SJSA1 (cell line): ENCODE data around the gene EDAR. TPM values are rescaled to one million over a fixed set of nuclear protein-coding genes. Genes with fewer than 3 reads are reported as not detected.

Experiments used
- DNase-seq, 2 experiments: peaks; one replicate each; pipeline ENCODE4 v3.0.0-alpha.2; 2015 to 2020; ENCODE audit warnings: low spot score in 2 of 2, low read depth in 1 of 2
- H3K27ac ChIP-seq: fragments of 250-450 bp; sonication (Bioruptor Pico); 2 replicates; pipeline ENCODE4 v1.5.1; 2020; ENCODE audit warnings: mild to moderate bottlenecking, moderate library complexity
- H3K27me3 ChIP-seq: fragments of 250-450 bp; sonication (Bioruptor Pico); replicated peaks from 2 replicates; pipeline ENCODE4 v1.5.1; 2020; ENCODE audit warnings: mild to moderate bottlenecking, moderate library complexity
- H3K36me3 ChIP-seq: fragments of 250-450 bp; sonication (Bioruptor Pico); 2 replicates; pipeline ENCODE4 v1.5.1; 2020; ENCODE audit warnings: mild to moderate bottlenecking
- H3K4me1 ChIP-seq: fragments of 250-450 bp; sonication (Bioruptor Pico); replicated peaks from 2 replicates; pipeline ENCODE4 v1.6.1; 2021; ENCODE audit warnings: mild to moderate bottlenecking
- H3K4me3 ChIP-seq: fragments of 250-450 bp; sonication (Bioruptor Pico); 2 replicates; pipeline ENCODE4 v1.5.1; 2020; ENCODE audit warnings: mild to moderate bottlenecking
- H3K9me3 ChIP-seq: fragments of 250-450 bp; sonication (Bioruptor Pico); replicated peaks from 2 replicates; pipeline ENCODE4 v1.5.1; 2020; ENCODE audit warnings: mild to moderate bottlenecking
- total RNA-seq: library from RNA; depleted of rRNA; stranded (reverse); fragments of >200 nt; shearing (Covaris generic); gene quantifications from 2 replicates; pipeline ENCODE4 v1.2.3, GENCODE V29; 2014

The EDAR gene
- total RNA-seq, 1 experiment from 2014 or later: not detected

GRCh38 chr2:108907822-108908712 is 81.0 kb downstream of the EDAR start:
- no peak for DNase-seq
- Histone ChIP-seq H3K27ac (no peak overlapping the region), H3K4me3 (no peak overlapping the region), H3K4me1 (no peaks in the 10 kb centered on the region), H3K36me3 (no peaks in the 10 kb centered on the region), H3K27me3 (peaks cover 7% of the 10 kb centered on the region; the same call in 1 of the 2 replicates), H3K9me3 (no peaks in the 10 kb centered on the region)

DNA sequence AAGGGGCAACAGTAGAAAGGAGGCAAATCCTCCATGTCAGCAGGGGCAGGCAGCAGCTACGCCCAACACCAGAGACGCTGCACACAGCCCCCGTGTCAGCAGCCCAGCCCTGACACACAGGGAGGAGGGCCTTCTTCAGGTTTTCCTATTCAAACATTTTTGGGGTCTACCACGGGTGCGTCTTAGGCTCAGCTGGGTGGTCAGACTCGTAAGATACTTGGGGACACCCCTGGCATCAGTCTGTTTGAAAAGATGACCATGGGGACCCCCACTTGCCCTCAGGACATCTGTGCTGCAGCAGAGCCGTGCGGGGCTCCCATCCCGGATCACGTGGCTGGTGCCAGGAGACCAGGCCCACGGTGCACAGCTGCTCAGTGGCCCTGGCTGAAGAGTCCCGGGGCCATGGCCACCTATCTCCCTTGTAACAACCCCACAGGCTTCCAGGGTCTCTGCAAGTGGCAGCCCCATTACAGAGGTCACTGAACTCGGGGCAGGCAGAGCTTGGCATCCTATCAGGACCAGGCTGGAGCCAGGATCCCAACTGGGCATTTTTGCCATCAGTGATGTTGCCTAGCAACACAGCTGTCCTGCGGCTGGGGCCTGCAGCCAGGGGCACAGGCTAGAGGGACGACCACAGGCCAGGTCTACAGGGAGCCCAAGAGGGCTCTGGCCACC is 82.5 kb downstream of the EDAR start:
- Histone ChIP-seq H3K36me3 (no peaks in the 10 kb centered on the region), H3K4me1 (no peaks in the 10 kb centered on the region), H3K4me3 (no peak overlapping the region), H3K9me3 (no peaks in the 10 kb centered on the region), H3K27ac (no peak overlapping the region), H3K27me3 (peaks cover 15% of the 10 kb centered on the region)
- DNase-seq: no peak

DNA sequence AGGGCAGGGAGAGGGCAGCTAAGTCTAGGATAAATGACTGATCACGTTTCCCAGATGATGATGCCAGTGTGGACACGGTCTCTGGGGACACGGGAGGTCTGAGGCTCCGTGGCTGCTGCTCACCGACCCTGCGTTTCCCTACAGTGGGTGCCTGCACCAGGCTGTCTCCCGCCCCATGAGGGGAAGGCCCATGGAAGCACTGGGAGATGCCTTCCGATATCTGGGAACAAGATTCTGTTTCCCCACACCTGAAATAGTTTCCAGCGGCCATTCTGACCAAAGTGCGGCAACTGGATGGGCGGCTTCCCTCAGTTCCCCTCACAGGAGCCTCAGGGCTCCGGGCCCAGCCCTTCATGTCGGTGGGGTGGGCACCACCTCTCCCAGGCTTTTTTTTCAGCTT is 83.1 kb downstream of the EDAR start:
- no peak for DNase-seq
- H3K4me1 ChIP-seq: no peaks in the 10 kb centered on the region
- peaks cover 15% of the 10 kb centered on the region for H3K27me3 ChIP-seq

GRCh38 chr2:108905176-108905575 is 83.8 kb downstream of the EDAR start:
- no peaks in the 10 kb centered on the region for H3K9me3 ChIP-seq
- no peak for DNase-seq
- H3K27me3 ChIP-seq: peaks cover 15% of the 10 kb centered on the region
- H3K4me1 ChIP-seq: no peaks in the 10 kb centered on the region
- H3K36me3 ChIP-seq: no peaks in the 10 kb centered on the region
- H3K27ac ChIP-seq: no peak overlapping the region
- H3K4me3 ChIP-seq: no peak overlapping the region

More for the DNA sequence above, 83.1 kb downstream of the EDAR start:
- no peaks in the 10 kb centered on the region for H3K36me3 ChIP-seq
- H3K27ac ChIP-seq: no peak overlapping the region
- H3K4me3 ChIP-seq: no peak overlapping the region
- H3K9me3 ChIP-seq: no peaks in the 10 kb centered on the region

DNA sequence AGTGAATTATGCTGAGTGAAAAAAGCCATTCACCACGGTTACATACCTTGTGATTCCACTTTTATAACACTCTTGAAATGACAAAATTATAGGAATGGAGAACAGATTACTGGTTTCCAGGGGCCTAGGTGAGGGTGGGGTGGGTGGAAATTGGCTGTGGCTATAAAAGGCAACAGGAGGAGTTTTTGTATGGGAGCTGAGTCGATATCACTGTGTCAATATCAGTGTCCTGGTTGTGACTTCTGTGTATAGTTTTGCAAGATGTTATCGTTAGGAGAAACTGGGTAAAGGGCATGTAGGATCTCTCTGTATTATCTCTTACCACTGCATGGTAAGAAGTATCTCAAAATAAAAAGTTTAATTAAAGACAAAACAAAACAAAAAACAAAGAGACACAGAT is 84.3 kb downstream of the EDAR start:
- H3K4me3 ChIP-seq: no peak overlapping the region
- DNase-seq: no peak
- H3K36me3 ChIP-seq: no peaks in the 10 kb centered on the region
- no peak overlapping the region for H3K27ac ChIP-seq
- no peaks in the 10 kb centered on the region for H3K4me1 ChIP-seq
- no peaks in the 10 kb centered on the region for H3K9me3 ChIP-seq
- H3K27me3 ChIP-seq: peaks cover 15% of the 10 kb centered on the region

DNA sequence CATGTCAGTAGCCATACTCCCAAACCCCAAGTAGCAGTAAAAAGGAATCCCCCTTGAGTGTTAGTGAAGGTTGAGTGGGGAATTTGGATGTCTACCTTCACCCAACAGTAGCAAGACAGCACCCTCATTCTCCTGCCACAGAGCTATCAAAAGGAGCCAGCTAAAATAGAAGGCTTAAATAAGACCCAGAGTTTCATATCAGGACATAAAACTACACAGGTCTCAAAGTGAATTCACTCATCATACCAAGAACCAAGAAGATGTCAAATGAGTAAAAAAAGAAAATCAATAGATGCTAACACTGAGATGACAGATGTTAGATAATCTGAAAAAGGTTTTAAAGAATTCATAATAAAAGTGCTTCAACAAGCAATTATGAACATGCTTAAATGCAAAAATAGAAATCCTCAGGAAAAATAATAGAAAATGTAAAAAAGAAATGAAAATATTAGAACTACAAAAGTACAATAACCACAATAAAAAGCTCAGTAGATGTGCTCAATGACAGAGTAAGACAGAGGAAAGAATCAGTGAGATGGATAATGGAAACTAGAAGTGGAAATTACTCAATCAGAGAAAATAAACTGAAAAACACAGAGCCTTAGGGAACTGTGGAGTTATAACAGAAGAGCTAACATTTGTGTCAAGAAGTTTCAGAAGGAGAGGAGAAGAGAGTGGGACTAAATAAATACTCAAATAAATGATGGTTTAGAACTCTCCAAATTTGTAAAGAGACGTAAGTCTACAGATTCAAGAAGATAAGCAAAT is 90.5 kb downstream of the EDAR start:
- peaks cover 9% of the 10 kb centered on the region; the same call in 1 of the 2 replicates for H3K27me3 ChIP-seq
- H3K4me3 ChIP-seq: no peak overlapping the region
- H3K9me3 ChIP-seq: no peaks in the 10 kb centered on the region
- no peak overlapping the region for H3K27ac ChIP-seq
- H3K36me3 ChIP-seq: no peaks in the 10 kb centered on the region
- DNase-seq: no peak
- H3K4me1 ChIP-seq: no peaks in the 10 kb centered on the region

DNA sequence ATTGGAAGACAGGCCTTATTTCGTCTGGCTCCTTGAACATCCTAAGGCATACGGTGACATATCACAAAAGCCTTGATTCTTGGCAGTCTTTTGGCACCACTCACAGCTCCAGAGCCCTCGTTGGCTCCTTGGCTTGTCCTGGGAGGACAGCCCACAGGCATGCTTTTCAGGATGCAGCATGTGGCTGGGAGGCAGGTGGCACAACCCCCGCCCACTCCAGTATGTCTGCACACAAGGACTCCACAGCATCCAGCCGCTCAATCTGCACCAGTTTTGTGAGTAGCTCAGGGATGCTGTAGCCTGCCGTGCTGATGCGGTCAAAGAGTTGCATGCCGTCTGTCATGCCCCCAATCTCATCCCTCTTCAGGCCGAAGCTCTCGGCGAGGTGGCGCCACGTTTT is 92.3 kb downstream of the EDAR start:
- Histone ChIP-seq H3K36me3 (no peaks in the 10 kb centered on the region), H3K9me3 (no peaks in the 10 kb centered on the region), H3K4me3 (no peak overlapping the region), H3K4me1 (no peaks in the 10 kb centered on the region), H3K27ac (no peak overlapping the region), H3K27me3 (no peaks in the 10 kb centered on the region)
- no peak for DNase-seq

GRCh38 chr2:108895188-108895587 is 93.8 kb downstream of the EDAR start:
- Histone ChIP-seq H3K4me1 (no peaks in the 10 kb centered on the region), H3K36me3 (no peaks in the 10 kb centered on the region), H3K4me3 (no peak overlapping the region), H3K27me3 (no peaks in the 10 kb centered on the region), H3K27ac (no peak overlapping the region), H3K9me3 (0 out of 2 replicates have a peak, but pooled peaks cover 2% of the 10 kb centered on the region)
- no peak for DNase-seq

DNA sequence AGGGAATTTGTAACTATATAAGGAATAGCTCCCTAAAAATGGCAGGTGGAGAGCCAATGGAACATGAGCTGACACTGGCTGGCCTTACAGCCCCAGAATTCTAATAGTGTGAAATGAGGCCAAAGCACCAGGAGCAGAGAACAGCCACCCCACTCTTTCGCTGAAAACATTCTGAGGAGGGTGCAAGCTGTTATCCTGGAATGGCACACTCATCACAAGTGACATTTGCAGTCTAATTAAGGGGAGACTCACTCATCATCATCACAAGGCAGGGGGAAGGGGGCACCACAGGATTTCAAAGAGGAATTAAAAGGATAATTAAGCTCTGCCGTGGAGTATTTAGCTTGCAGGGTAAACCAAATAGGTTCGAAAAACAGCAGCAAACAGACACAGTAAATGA is 94.3 kb downstream of the EDAR start:
- no peak overlapping the region for H3K27ac ChIP-seq
- H3K4me1 ChIP-seq: no peaks in the 10 kb centered on the region
- H3K9me3 ChIP-seq: 0 out of 2 replicates have a peak, but pooled peaks cover 3% of the 10 kb centered on the region
- no peak overlapping the region for H3K4me3 ChIP-seq
- H3K27me3 ChIP-seq: no peaks in the 10 kb centered on the region
- no peaks in the 10 kb centered on the region for H3K36me3 ChIP-seq
- DNase-seq: no peak

GRCh38 chr2:108893277-108893676 is 95.7 kb downstream of the EDAR start:
- Histone ChIP-seq H3K4me3 (no peak overlapping the region), H3K4me1 (no peaks in the 10 kb centered on the region), H3K27ac (no peak overlapping the region), H3K27me3 (no peaks in the 10 kb centered on the region), H3K36me3 (no peaks in the 10 kb centered on the region), H3K9me3 (0 out of 2 replicates have a peak, but pooled peaks cover 3% of the 10 kb centered on the region)
- no peak for DNase-seq

- Histone ChIP-seq H3K9me3 (peaks cover 5% of the 10 kb centered on the region; the same call in 1 of the 2 replicates), H3K27me3 (no peaks in the 10 kb centered on the region), H3K36me3 (no peaks in the 10 kb centered on the region), H3K4me1 (no peaks in the 10 kb centered on the region), H3K27ac (no peak overlapping the region), H3K4me3 (no peak overlapping the region)
- no peak for DNase-seq
Observed at GRCh38 chr2:108889907-108890306, 99.1 kb downstream of the EDAR start.

- Histone ChIP-seq H3K4me1 (no peaks in the 10 kb centered on the region), H3K9me3 (peaks cover 2% of the 10 kb centered on the region; the same call in 1 of the 2 replicates), H3K27me3 (no peaks in the 10 kb centered on the region), H3K27ac (no peak overlapping the region), H3K36me3 (no peaks in the 10 kb centered on the region), H3K4me3 (no peak overlapping the region)
- DNase-seq: no peak
Observed at GRCh38 chr2:108884619-108885018, 104.4 kb downstream of the EDAR start.

- no peaks in the 10 kb centered on the region for H3K27me3 ChIP-seq
- H3K4me1 ChIP-seq: no peaks in the 10 kb centered on the region
- no peak overlapping the region for H3K27ac ChIP-seq
- no peak overlapping the region for H3K4me3 ChIP-seq
- H3K9me3 ChIP-seq: no peaks in the 10 kb centered on the region
- no peak for DNase-seq
- H3K36me3 ChIP-seq: no peaks in the 10 kb centered on the region
Observed at GRCh38 chr2:108878276-108878675, 110.7 kb downstream of the EDAR start.
